ENCODE measurements around the gene PPP3R1.

PPP3R1 gene

DNA sequence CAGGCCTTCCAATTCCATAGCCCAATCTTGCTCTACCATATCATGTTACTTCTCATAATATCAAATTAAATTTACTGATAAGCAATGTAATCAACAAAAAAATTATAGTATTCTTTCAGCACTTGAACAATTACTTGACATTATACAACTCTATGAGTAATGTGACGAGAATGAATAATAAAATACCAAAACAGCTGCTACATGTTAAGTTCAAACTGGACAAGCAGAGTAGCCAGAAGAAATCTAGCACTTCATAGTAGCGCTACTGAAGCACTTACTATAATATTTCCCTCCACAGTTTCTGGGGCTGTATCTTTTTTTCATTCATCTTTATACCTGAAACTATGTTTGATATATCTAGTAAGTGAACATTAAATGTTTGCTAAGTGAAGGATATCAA is 14.9 kb downstream of the PPP3R1 start:
- no peak overlapping the region for H3K27ac ChIP-seq

DNA sequence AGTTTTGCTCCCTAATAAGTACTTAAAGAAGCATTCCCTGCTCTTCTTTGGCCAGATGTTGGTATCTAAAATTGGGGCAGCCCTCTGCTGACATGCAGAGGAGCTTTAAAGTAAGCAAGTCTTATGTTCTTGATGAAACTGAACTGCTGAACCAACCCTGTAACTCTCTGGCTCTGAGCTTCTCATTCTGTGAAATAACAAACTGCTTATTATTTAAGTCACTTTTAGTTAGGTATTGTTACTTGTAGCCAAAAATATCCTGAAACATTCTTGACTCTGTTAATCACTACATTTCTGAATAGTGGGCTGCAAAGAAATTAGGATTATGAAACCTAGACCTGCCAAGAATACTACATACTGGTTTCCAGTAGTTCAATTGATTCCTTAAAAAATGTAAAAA is 15.5 kb downstream of the PPP3R1 start:
- Histone ChIP-seq H3K4me3 (no peak overlapping the region), H3K27ac (no peak overlapping the region)

More for the DNA sequence above, 14.9 kb downstream of the PPP3R1 start:
- H3K4me3 ChIP-seq = no peak overlapping the region

DNA sequence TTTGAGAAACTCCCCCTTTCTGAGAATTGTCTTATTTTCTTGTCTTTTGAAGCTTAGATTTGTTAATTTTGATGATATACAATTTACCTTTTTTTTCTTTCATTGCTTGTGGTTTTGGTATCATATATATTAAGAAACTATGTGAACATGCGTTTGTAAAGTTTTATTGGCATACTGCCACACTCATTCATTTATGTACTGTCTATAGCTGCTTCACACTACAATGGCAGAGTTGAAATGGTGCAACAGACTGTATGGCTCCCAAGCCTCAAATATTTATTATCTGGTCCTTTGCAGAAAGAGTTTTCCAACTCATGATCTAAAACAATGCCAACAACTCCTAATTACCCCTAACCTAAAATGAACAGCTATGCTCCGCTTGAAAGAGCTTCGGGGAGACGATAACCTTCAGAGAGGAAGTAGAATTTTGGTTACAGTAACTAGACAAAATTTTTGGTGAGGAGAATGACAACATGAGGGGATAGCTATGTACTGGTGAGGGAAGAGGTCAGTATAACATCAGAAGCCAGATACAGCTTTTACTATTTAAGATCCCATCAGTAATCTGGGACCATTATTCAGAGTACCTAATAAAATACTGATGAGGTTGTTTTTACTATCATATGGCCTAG is 16.1 kb downstream of the PPP3R1 start:
- no peak overlapping the region for H3K4me3 ChIP-seq

DNA sequence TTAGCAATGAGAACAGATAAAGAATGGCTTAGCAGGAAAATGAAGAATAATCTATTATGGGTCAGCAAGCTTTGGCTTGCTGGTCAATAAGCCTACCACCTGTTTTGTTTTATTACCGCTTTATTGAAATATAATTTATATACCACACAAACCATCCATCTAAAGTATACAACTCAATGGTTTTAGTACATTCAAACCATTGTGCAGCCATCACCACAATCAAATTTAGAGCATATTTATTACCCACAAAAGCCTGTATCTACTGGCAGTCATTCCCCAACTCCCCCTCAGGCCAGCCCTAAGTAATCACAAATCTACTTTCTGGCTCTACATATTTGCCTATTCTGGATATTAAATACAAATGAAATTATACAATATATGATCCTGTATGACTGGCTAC is 17.2 kb downstream of the PPP3R1 start:
- no peak overlapping the region for H3K4me3 ChIP-seq
- no peak overlapping the region for H3K27ac ChIP-seq

More for the DNA sequence above, 16.1 kb downstream of the PPP3R1 start:
- no peak overlapping the region for H3K27ac ChIP-seq

DNA sequence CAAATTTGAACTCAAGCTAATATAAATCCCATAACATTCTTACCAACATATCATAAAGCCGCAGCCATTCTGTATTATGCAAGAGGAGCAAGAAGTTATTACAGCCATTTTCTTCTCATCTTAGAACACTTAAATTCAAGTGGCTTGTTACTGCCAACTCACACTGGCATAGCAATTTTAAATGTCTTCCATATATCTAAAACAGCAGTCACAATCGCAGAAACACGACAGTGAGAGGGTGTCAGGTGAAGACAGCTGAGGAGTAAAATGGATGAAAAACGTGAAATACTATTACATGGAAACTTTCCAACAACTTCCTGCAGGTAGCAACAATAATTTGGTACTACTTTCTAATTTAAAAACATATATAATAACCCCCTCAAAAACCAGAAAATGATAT is 17.9 kb downstream of the PPP3R1 start:
- no peak overlapping the region for H3K27ac ChIP-seq
- no peak overlapping the region for H3K4me3 ChIP-seq

DNA sequence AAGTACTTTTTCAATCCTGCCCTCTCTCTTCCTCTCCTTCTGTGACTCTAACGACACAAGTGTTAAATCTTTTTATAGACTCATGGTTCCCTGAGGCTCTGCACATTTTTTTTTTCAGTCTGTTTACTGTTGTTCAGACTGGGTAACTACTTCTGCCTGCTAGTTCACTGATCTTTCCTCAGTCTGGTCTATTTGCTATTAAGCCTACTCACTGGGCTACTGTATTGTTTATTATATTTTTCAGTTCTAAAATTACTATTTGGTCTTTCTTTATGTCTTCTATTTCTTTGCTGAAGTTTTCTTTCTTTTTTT is 21.3 kb downstream of the PPP3R1 start:
- Histone ChIP-seq H3K27ac (no peak overlapping the region), H3K4me3 (no peak overlapping the region)

DNA sequence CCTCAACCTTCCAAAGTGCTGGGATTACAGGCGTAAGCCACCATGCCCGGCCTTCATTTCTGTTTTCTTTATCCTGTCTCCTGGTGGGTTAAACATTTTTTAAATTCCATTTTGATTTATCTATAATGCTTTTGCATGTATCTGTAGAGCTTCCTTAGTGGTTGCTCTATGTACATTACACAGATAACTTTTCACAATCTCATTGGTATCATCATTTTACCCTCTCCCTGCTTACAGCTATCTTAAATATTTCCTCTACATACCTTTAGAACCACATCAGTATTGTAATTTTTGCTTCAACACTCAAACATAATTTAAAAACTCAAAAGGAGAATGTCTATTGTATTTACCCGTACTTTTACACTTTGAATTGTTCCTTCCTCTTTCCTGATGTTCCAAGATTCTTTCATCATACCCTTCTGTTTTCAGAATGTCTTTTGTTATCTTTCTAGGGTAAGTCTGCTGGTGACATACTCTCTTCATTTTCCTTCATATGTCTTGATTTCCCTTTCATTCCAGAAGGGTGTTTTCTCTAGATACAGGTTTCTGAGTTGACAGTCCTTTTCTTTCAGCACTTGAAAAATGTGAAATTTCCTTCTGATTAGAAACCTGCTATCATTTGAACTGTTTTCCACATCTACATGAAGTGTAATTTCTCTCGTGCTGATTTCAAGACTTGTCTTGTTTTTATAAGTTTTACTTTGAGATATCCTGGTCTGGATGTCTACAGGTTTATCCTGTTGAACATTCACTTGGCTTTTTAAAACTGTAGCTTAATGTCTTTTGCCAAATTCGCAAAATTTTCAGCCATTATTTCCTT is 21.9 kb downstream of the PPP3R1 start:
- Histone ChIP-seq H3K27ac (no peak overlapping the region), H3K4me3 (no peak overlapping the region)

DNA sequence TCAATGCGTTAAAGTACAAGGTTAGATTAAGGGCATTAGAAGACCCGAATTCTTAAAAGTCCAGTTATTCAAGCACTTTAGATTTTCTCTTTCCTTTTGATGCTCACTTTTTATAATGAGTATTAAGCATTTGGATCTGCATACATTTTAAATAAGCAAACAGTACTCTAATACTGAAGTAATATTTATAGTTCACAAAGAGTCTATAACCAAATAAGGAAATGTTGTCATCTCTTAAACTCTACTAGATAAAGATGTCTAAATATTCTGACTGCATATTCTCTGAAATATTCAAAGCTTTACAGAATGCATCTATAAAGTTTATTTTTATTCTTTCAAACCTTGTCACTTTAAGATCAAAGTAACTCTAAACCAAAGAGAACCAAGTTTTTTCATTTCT is 25.5 kb downstream of the PPP3R1 start:
- H3K4me3 ChIP-seq = no peak overlapping the region
- no peak overlapping the region for H3K27ac ChIP-seq

DNA sequence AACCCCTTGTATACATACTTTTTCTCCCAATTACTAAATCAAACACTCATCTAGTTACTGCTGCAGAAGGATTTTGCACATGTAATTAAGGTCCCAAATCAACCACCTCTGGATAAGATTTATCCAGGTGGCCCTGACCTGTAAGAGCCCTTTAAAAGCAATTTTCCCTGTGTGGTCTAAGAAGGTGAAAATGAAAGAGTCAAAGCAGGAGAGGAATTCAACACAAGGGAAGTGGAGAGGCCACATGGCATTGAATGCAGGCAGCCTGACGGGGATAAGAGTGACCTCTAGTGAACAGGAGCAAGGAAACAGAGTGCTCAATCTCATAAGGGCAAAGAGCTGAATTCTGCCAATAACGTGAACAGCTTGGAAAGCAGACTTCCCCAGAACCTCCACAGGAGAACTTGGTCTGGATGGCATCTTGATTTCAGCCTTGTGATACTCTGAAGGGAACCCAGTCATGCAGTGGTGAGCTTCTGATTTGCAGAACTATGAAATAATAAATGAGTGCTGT is 27.2 kb downstream of the PPP3R1 start:
- H3K27ac ChIP-seq = peak overlapping the region in 1 of 21 experiments; percentile 7
- no peak overlapping the region for H3K4me3 ChIP-seq

DNA sequence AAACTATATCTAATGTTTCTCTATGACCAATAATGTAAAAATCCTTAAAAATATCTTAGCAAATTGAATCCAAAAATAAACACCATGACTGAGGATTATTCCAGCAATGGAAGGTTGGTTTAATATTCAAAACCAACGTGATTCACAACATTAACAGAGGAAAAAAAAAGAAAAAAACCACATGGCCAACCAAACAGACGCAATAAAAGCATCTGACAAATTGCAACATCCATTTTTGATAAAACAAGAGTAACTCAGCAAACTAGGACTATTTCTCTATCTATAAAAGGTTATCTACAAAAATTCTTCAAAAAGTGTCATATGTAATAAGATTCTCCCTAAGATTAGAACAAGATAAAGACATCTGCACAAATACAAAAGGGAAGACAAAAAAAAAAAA is 28.9 kb downstream of the PPP3R1 start:
- no peak overlapping the region for H3K27ac ChIP-seq

DNA sequence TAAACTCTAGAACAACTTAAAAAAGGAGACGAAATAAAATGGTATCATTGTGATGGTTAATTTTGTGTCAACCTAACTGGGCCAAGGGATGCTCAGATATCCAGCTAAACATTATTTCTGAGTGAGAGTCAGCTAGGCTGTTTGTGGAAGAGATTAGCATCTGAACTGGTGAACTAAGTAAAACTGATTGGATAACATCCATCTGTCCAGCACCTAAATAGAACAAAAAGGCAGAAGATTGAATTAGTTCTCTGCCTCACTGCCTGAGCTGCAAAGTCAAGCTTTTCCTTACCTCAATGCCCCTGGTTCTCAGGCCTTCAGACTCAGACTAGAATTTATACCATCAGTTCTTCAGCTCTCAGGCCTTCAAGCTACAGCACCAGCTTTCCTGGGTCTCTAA is 30.0 kb downstream of the PPP3R1 start:
- Histone ChIP-seq H3K4me3 (no peak overlapping the region), H3K27ac (peak overlapping the region in 1 of 21 experiments; percentile 3)

More for the DNA sequence above, 28.9 kb downstream of the PPP3R1 start:
- H3K4me3 ChIP-seq = no peak overlapping the region

DNA sequence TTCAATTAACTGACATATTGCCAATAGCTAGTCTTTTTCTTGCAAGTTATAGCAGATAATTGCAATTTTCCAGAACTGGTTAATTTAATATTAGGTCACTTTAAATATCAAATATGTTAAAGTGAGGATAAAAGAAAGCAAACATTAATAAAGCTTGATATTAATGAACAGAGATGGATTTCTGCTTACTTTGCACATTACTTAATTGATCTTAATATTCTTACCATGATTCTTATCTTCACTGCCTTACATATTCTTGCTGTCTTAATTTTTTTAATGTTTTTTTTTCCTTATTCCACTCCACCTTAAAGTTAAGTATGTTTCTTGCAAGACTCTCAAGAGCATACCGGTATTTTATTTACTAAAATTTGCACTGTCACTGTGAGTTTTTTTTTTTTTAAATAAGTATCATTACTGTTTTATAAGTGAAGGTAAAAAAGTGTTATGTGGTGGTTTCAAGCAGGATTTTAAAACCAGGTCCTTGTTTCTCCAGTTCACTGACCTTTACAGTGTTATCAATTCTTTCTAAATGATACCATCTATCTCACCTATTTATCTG is 33.9 kb downstream of the PPP3R1 start:
- Histone ChIP-seq H3K4me3 (no peak overlapping the region), H3K27ac (no peak overlapping the region)

DNA sequence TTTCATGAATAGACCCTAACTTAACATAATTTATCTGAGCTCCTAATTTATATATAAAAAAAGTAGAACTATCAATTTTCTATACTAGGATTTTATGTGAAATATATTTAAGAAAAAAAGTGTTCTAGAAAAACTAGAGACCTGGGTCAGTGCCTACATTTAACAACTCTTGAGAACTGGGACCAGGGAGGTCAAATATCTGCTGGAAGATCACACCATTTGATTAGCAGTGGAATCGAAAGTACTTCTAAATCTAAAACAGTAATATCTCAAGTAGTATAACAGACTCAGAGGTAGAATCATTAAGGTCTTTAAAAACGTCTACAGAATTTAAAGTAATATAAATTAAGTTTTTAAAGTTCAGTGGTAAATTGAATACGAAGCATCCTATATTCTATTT is 34.6 kb downstream of the PPP3R1 start:
- Histone ChIP-seq H3K27ac (no peak overlapping the region), H3K4me3 (no peak overlapping the region)

DNA sequence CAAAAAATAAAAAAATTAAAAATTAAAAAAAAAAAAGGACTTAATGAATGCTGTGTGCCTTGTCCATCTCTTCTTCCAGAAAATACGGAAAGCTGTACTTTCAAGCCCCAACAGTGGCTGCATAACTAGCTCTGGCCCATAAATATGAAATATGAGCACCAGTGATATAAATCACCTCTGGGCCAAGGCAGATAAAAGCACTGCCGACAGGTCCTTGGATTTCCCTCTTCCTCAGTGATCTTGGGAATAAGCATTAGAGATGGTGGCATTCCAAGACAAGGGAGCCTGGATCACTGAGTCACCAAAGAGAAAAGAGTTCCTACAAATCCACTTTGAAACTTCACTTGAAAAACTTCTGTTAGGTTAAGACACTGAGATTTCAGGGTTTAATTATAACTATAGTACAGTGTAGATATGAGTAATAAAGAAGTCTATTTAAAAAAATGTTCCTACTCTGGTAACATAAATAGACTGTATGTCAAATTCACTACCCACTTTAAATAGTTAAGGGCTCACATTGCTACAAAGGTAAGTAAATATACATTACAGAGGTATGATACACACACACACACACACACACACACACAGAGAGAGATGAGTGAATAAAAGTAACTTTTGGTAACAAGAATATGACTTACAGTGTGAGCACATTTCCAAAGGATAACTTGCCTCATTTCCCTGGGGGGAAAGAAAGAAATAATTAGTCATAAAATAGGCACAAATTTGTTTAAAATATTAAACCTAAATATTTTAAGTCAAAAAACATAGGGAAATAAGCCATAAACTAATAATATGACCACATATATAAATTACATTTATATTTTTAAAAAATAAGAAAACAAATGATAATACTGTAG is 35.6 kb downstream of the PPP3R1 start:
- no peak overlapping the region for H3K4me3 ChIP-seq
- no peak overlapping the region for H3K27ac ChIP-seq

DNA sequence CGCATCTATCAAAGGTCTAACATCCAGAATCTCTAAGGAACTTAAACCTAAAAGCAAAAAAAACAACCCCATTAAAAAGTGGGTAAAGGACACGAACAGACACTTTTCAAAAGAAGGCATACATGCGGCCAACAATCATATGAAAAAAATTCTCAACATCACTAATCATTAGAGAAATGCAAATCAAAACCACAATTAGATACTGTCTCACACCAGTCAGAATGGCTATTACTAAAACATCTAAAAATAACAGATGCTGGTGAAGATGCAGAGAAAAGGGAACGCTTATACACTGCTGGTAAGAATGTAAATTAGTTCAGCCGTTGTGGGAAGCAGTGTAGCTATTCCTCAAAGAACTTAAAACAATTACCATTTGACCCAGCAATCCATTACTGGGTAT is 38.0 kb downstream of the PPP3R1 start:
- H3K4me3 ChIP-seq = no peak overlapping the region
- no peak overlapping the region for H3K27ac ChIP-seq

DNA sequence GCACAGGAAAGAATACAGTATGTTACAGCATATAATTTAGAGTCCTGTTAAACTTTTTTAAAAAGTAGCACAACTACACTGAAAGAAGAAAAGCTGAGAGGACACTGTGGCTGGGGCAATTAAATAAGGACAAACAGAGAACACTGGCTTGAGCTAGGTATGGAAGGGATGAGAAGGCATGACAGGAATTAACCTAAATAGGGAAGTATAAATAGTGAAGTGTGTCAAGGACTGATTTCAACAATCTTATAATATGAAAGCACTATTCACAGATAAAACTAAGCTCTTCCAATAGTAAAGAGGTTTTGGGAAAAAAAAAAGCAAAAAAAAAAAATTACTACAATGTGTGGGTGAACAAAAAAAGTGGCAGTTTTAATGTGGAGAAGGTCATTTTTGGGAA is 45.5 kb downstream of the PPP3R1 start:
- Histone ChIP-seq H3K4me3 (no peak overlapping the region), H3K27ac (peak overlapping the region in 1 of 21 experiments; percentile 13)

DNA sequence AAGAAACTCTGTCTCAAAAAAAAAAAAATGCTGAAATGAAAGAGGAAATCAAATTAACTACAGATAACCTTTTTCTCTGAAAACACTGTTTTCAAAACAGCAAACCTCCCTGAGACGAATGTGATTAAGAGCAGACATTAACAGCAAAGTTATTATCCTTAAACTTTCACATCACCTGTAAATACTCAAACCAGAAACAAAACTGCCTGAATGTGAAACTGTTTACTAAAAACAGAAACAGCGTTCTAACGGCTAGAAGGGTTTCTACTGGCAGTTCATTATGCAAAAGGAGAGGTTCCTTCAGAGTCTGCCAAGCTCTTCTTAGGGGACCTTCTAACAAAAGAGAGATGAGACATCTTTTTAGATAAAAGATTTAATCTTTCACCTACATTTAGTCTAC is 48.7 kb downstream of the PPP3R1 start:
- H3K27ac ChIP-seq = peak overlapping the region in 4 of 21 experiments; percentile 7 to 62 (median 28)

DNA sequence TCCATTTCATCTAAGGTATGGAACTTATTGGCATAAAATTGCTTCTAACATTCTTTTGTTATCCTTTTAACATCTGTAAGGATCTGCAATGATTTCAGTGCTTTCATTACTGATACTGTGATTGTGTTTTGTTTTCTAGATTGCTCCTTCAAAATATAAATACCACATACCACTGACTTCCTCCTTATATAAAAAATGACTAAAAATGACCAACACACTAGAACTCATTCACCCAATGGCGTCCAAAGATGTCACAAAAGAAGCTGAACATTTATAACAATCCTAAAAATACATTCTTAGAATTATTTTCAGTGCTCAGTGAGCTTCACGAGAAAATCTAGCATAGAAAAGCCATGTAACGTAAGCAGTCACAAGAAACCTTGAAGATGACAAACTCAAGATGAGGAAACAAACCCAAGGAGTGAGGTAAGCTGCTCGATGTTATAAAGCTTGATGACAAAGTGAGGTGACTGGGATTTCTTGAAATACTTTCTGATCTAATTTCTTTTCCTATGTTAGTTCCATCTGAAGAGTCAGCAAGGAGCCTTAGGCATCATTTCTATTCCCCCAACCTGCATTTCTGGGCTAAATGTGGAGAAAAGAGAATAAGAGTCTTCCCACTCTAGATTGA is 52.1 kb downstream of the PPP3R1 start:
- H3K27ac ChIP-seq = no peak overlapping the region
- no peak overlapping the region for H3K4me3 ChIP-seq

More for the DNA sequence above, 48.7 kb downstream of the PPP3R1 start:
- H3K4me3 ChIP-seq = no peak overlapping the region

DNA sequence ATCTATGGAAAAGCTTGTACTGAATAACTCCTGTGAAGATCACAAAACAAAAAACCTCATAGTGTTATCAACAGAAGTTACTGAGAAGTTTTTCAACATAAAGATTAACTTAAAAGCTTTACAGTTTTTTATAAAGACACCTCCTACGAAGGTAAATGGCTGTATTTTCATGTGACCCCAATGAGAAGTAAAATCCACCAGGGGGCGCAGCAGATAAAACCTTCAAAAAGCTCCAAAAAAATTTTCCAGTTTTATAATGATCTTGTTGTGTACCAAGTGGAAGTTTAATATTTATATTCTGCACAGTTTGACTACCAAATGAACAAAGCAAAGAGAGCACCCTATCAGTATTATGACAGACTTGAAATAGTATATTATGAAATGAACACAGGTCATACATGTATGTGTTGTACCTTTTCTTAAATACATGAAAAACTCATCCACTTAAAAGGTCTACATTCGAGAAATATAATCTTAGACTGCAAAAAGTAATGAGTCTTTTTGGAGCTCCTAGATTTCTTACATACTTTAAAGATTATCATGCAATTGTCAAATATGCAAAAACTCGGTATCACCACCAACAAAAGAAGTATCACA is 56.1 kb downstream of the PPP3R1 start:
- Histone ChIP-seq H3K27ac (peak overlapping the region in 1 of 21 experiments; percentile 30), H3K4me3 (no peak overlapping the region)

Data from skin epidermis (tissue), 12 donors.